ENCODE measurements around the gene SEC22A.

Gene SEC22A

GRCh38 chr3:123286308-123287023, 84.7 kb downstream of the SEC22A start:
- DNase-seq (ENCODE audit: low read depth in 2 of 3, low spot score in 1 of 3): peak; percentile 3 to 30 (median 20)

DNA sequence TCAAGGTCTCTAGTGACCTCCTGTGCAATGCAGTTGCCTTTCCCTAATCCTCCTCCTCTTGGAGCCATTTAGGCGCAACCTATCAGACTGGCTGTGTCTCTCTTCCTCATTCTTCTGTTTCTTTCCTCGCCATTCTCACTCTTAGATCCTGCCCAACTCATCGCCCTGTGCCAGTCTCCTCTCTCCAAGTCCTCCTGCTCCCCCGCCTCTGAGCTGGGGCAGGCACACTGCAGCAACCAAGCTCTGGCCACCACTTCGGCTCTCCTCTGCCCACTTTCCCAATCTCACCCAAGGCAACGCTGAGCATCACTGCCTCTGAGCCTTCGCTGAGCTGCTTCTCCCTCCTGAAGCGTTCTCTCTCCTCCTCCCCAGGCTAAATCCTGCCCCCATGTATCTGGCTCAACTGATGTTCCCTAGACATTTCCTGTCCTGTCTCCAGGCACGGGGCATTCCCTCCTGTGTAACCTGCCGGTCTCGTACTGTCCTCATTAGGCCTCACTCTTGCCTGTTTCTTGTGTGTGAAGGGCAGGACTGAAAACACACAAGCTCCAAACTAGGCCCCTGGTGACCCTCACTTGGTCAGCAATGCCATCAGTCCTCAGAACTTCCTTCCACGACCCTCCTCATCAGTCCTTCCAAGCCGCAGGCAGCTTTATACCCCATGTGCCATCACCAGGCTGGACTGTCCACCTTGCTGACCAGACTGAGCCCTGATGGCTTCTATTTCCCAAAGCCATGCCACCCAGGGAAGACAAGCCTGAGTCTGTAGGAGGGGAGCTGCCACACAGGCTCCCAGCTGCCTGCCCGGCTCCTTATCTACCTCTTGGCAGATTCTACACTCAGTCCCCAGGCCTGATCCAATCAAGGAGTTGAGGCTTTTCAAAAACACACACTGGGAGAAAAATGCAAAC, 85.6 kb downstream of the SEC22A start:
- no peak for DNase-seq (ENCODE audit: low read depth in 2 of 3, low spot score in 1 of 3)

- no peak for DNase-seq (ENCODE audit: low read depth in 2 of 3, low spot score in 1 of 3)
These were observed 86.2 kb downstream of the SEC22A start for GRCh38 chr3:123287962-123288302.

DNA sequence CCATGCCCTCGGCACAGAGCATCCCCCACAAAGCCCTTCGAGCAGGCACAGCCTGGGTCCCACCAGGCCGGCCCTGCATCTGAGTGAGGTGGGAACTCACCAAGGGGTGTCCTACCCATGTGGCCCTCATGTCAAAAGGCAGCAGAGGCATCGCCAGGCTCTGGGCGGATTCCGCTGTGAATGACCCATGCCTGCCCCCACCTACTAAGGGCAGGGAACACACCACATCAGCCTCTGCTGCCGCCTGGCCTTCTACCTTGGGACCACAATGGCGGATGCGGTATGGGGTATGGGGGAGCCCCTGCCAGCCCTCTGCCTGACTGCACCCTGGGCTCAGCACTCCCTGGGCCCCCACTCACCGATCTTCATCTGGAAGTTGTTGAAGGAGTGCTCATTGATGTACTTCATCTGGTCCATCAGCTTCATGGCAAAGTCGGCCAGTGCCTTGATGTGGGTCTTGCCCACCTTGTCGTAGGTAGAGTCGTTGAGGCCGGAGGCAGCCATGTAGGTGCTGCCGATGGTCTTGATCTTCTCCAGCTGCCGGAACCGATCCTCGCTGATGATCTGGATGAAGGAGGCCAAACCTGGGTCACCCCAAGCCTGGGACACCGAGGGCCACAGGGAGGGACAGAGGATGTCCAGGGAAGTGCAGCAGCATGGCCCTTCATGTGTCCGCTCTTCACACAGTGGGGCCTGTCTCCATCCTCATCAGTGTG, 87.8 kb downstream of the SEC22A start:
- DNase-seq (ENCODE audit: low read depth in 2 of 3, low spot score in 1 of 3): no peak

DNA sequence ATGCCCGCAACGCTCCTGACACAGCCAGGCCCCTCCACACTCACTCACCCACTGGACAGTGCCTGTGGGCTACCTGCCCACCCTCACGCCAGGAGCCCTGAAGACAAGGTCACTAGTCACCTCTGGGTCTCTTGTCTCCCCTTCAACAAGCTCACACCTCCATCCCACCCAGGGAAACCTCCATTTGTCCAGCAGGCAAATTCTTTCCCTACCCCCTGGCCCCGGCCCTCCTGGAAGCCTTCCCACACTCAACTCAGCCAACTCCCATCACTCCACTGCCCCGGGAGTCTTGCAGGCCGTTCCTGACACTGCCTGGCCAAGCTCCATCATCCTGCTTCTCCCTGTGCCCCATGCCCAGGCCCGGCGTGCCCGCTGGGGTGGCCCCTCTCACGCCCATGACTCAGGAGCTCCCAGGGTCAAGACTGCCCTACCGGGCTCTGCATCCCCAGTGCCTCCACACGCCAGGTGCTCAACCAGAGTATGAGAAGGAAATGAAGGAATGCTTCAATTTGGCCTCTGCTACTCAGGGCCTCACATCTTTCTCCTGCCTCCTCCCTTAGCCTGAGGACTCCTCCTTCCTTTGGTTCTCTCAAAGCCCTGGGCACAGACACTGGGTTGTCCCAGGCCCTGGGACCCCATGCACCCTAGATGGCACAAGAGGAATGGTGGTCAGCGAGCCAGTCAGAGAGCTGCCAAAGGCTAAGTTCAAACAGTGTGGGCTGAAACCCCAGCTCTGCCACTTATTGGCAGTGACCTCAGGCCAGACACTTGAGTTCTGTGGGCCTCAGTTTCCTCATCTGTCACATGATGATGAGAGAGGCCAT, 88.6 kb downstream of the SEC22A start:
- no peak for DNase-seq (ENCODE audit: low read depth in 2 of 3, low spot score in 1 of 3)

DNA sequence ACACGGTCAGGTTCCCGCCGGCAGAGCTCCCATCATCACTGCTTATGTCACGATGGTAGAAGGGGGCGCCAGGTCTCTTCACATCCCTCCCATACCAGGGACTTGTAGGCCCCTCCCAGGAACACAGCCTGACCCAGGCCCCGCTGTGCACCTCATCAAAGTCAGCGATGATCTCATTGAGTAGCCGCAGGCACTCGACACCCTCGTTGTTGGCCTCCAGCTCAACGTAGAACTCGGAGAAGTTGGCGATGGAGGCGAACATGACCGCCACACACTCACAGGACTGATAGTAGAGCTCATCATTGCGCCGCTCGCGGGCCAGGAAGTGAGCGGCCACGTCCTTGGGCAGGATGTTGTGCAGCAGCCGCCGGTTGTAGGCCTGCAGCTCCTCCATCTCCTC, 89.2 kb downstream of the SEC22A start:
- no peak for DNase-seq (ENCODE audit: low read depth in 2 of 3, low spot score in 1 of 3)

DNA sequence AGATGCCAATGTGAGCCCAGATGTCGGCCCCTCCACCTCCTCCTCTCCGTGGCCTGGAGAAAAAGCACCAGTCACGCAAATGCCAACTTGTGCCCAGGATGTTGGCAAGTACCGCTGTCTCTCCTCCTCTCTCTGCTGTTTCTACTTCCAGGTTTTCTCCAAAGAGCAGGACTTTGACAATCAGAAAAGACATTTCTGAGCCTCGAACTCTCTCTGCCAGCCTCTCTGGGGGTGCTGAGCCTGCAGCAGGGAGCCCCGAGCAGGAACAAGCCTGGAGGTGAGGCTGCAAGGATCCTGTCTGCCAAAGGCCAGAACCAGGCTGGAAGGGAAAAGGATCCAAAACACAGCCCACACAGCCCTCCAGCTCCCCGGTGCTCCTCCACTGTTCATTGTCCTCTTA, 89.7 kb downstream of the SEC22A start:
- DNase-seq (ENCODE audit: low read depth in 2 of 3, low spot score in 1 of 3): no peak

DNA sequence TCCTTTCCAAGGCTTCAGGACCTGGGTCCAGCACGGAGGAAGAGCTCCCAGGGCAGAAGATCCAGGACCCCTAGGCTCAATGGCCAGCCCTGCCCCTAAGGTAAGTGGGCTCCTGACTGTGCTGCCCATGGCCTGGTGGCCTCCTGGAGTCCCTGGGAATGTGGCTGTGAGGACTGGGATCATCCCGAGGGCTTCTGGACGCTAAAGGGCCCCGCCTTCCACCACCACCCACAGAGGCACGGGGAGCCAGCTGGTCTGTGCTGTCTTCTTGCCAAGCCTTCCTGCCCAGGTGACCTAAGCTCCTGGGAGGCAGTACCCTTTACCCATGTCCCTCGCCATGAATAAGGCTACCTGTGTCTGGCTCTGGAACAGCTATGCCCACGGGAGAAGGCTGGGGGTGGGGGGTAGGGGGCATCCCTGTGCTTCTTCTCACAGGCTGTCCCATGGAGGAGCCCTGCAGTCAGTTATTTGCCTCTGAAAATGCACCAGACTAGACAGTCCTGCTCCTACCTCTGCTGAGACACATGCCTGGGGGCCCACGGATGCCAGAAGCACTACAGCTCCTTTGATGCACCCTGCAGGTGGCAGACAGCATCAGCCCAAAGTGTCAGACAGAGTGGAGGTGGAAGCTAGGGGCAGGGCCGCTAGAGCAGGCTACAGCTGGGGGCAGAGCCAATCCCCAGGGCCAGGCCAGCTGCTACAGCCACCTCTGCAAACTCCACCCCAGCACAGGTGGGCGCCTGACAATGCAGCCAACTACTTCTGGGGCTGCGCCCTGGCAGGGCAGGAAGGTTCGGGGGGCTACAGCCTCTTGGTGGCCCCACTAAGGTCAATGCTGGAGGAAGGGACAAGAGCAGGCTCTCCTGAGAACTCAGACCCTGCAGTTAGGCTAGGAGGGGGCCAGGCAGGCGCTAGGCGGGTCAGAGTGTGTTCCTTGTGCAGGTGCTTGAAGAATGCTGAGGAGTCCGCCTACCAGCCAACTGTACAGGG, 90.9 kb downstream of the SEC22A start:
- DNase-seq (ENCODE audit: low read depth in 2 of 3, low spot score in 1 of 3): no peak

- no peak for DNase-seq (ENCODE audit: low read depth in 2 of 3, low spot score in 1 of 3)
These were observed 92.7 kb downstream of the SEC22A start for GRCh38 chr3:123294296-123294938.

DNA sequence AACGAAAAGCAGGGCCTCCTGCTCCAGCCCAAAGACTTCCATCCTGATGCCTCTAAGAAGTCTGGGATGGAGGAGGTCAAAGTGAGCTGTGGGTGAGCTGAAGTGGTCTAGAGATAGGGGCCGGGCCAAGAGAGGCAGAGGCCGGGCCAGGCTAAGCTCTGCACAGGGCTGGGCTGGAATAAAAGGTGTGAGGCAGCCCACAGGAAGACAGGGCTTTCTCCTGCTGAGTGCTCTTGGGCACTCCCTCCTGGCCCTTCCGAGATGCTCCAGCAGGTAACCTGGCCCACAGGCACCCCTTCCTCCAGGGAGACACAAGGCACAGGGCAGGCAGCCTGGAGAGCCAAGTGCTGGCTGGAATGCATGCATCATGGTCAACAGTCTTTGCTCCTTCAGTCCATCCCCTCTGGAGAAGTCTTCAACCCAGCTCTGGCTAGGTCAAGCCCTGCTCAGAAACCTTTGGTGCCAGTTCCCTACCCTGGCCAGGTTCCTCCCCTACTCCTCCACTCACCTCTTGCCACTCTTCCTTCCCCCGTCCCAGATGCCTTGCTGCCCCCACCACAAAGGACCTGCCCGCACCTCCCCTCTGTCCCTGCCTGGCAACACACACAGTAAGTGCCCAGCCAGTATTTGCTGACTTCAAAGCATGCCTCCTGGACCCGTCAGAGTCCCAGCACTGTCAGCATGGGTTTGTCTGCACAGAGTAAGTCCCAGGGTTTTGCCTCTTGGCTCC, 93.6 kb downstream of the SEC22A start:
- DNase-seq (ENCODE audit: low read depth in 2 of 3, low spot score in 1 of 3): no peak

DNA sequence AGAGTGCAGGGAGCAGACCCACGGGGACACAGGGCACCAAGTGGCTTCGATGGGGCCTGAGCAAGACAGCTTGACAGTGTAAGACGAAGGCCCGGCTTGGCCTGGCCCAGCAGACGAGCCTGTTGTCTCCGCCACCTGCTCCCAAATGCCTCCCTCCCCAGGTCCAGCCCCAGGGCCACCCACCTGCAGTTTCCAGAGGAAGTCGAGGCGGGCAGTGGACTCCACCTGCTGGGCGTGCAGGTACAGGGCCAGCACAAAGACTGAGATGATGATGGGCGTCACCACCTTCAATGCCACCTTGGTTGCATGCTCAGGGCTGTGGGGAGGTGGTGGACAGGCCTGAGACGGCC, 94.1 kb downstream of the SEC22A start:
- DNase-seq (ENCODE audit: low read depth in 2 of 3, low spot score in 1 of 3): no peak

GRCh38 chr3:123296261-123296660, 94.5 kb downstream of the SEC22A start:
- DNase-seq (ENCODE audit: low read depth in 2 of 3, low spot score in 1 of 3): no peak

DNA sequence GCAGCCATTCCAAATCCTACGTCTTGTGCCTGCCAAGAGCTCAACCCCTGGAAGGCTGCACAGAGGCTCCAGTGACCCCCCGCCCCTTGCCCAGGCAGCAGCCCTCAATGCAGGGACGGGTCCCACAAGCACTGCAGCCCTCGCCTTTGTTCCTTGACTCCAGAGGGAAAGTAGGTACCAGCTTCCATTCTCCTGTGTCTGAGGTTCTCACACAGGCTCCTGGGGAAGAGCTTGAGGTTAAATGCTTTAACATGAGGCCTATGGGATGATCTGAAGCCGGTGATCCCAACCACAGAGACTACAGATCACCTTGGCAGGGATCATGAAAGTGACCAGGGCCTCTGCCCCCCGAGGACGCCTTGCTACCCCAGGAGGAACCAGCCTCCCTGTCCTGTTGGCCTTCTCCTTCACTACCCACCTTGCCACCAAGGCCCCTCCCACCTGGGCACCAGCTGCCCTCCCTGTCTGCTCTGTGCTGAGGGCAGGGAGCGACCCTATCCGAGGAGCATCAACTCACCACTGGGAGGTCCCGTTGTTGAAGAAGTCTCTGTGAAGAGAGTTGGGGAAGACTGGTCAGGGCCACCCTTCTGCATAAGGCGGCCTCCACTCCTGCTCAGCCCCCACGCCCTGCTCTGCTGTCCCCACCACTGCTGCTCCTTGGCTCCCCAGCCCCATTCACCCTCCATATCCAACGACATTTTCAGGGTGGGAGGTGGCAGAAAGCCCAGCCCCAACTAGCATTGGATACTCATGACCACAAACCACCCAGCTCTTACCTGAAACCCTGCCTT, 95.3 kb downstream of the SEC22A start:
- DNase-seq (ENCODE audit: low read depth in 2 of 3, low spot score in 1 of 3): no peak

GRCh38 chr3:123297627-123297899, 95.8 kb downstream of the SEC22A start:
- no peak for DNase-seq (ENCODE audit: low read depth in 2 of 3, low spot score in 1 of 3)

GRCh38 chr3:123298903-123299302, 97.2 kb downstream of the SEC22A start:
- DNase-seq (ENCODE audit: low read depth in 2 of 3, low spot score in 1 of 3): no peak

- no peak for DNase-seq (ENCODE audit: low read depth in 2 of 3, low spot score in 1 of 3)
These were observed 97.8 kb downstream of the SEC22A start for GRCh38 chr3:123299581-123299980.

- DNase-seq (ENCODE audit: low read depth in 2 of 3, low spot score in 1 of 3): no peak
These were observed 98.3 kb downstream of the SEC22A start for GRCh38 chr3:123300056-123300455.

DNA sequence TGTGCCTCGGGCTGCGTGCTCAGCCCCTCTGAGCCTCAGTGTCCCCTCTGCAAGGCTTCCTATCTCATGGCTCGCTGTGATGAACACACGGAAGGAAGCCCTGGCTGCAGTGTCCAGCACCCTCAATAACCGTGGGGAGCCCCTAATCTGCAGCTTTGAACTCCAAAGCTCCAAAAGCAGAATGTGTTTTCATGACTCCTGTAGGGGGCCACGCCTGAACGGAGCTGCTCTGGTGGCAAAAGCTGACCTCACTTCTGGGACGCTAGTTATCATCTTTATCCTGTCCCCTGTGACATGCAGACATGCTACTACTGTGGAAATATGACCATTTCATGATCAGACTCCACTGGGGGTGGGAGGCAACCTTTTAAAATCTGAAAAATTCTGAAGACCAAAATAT, 98.8 kb downstream of the SEC22A start:
- DNase-seq (ENCODE audit: low read depth in 2 of 3, low spot score in 1 of 3): no peak

Measured in stimulated activated CD4-positive, alpha-beta T cell treated with anti-CD3 and anti-CD28 coated beads, Interleukin-12 subunit alpha, Interleukin-12 subunit beta, amount 100 ng/mL, for 48 hours (primary cell).